GM18951 (cell line): ENCODE results near the gene OR52D1.

Experiments used
- POLR2A ChIP-seq: IDR thresholded peaks from 4 replicates; pipeline ENCODE4 v1.6.1; 2011; ENCODE audit warnings: mild to moderate bottlenecking; ENCODE audit not compliant: insufficient read length, insufficient read depth; ENCODE audit errors: extremely low read depth
- in situ Hi-C: fragments of 300-500 bp; cut with MboI; formaldehyde crosslinking; loops from one replicate; pipeline ENCODE4 v1.12.0; 2022; ENCODE audit warnings: low sequenced_read_pairs, mixed read lengths, inconsistent platforms; ENCODE audit not compliant: unreplicated experiment

Gene OR52D1

DNA sequence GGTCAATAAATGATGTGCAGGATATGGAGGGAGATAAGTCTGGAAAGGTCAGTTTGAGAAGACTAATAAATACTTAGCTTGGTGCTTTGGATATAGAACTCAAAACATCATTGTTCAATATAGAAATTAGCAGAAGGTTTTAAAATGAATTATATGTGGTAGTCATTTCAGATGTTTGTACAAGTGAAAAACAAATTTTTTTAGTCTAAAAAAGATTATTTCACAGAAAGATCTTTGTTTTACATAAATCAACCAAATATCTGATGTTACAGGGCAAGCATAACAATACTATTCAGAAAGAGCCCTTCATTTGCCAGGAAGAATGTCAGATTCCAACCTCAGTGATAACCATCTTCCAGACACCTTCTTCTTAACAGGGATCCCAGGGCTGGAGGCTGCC lies at the start of gene OR52D1:
Gene OR52D1, plus strand, starts transcription at position 301 of the 400 bp plus-strand sequence. Its CDS starts 22 bp downstream, at position 323.
- no peak for TF ChIP-seq POLR2A
- in situ Hi-C loops: no loop called here

DNA sequence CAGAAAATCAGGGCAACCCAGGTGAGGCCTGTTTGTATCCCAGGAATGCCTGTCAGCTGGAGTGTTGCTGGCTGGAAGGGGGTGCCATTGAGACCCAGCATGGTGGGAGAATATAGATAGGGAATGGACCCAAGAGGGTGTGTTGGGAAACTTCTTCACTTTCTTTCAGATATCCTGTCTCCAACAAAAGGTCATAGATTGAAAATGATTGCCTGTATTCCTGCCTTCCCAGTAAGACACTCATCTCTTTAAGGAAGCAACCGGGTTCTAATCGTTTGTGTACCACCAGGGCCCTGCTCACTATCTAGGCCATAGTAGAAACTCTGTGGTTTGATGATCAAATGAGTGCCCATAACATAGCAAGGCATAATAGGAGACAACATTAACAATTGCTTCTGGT lies 47.1 kb upstream of the OR52D1 start, which contains the start of gene OR51I1:
Gene OR51I1, minus strand, starts transcription at position 101 of the 400 bp plus-strand sequence. Its CDS starts 0 bp downstream, at position 101.
- TF ChIP-seq POLR2A: no peak
- in situ Hi-C loops: no loop called here

DNA sequence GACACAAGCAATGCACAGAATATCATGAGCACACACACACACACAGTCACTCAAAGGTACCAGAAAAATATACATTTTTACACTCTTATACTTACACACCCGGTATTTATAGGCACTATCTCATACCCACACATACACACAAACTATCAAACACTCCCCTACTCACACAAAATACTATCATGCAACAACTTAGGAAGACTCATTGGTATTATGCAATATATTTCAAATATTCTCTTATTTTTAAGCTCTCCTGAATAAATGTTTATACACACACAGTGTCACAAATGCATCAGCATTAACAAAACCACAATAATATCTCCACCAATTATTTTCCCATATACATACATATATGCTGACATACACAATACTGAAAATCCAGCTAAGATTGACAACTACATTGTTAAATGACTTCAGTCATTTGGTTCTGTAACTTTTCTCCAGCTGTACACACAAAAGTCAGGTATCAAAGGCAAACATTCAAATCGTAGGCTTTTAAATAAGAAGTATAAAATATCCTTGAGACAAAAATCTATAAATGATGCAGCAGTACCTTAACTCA lies 44.6 kb upstream of the OR52D1 start:
- in situ Hi-C loops: no loop called here

DNA sequence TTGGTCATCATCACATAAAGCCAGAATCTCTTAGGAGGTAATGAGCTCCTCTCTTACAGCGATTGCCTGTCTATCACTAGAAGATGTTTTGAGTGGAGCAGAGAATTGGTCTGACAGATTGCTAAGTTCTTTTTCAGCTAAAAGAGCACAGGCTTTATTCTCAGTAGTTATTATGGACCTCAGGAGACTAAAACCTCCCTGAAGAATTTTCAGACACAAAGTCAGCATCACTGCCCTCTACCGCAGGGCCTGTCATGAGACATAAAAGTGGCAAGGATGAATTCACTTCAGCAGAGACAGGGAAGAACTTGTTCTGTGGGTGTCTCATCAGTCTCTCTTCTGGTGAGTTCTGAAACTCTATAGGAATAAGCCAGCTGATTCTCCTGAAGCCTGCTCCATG lies 39.5 kb upstream of the OR52D1 start, which contains the start of gene OR51I2:
Gene OR51I2, plus strand, starts transcription at position 301 of the 400 bp plus-strand sequence. CDS start 4,166 bp downstream, outside the sequence.
- no peak for TF ChIP-seq POLR2A
- in situ Hi-C loops: no loop called here

More for the DNA sequence above, 44.6 kb upstream of the OR52D1 start:
- TF ChIP-seq POLR2A: no peak

DNA sequence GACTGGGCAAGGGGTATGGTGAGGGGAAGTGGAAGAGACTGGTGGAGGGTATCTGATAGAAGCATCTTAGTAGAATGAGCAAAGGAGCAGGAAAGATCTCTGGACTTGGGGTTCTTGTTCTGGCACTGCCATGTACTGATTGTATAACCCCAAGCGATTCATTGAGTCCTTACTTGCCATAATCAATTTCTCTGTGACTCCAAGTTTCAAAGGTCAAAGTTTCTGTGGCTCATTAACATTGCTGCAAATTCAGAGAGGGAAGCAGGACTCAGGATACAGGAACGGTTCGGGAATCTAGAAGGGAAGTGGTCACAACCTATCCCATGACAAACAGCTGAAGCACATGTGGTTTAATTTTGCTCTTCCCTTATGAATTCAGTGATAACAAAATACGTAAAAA lies 39.1 kb upstream of the OR52D1 start:
- TF ChIP-seq POLR2A: no peak
- in situ Hi-C loops: no loop called here

DNA sequence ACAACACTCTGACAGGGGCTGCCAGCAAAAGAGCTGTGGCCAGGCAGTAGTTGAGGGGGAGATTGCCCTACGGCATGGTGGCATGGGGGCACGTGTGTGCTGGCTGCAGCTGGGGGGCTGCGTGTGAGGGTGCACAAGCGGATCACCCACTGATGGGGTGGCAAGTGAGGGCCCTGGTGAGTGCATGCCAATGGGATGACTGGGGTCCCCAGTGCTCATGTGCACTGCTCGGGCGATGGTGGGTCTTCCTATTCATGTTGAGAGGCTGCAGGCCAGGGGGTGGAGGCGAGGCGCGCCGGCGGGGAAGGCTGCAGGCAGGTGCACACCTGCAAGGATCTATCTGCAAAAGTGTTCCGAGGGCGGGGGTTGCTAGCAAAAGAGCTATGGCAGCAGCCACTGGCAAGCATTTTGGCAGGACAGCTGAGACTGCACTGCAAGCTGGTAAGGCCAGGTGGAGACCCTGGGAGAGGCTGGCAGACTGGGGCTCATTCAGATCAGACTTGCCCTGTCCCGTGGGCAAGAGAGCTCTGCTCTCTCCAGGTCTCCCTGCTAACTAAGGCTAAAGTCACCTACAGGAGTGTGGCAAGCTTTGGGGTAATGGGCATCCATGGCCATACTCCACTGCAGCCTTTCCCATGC lies 27.4 kb upstream of the OR52D1 start:
- no peak for TF ChIP-seq POLR2A
- in situ Hi-C loops: loop anchor here (25.0 kb wide), 1 partner anchor 351 kb away; the partner anchor contains the start of gene OR52N2

DNA sequence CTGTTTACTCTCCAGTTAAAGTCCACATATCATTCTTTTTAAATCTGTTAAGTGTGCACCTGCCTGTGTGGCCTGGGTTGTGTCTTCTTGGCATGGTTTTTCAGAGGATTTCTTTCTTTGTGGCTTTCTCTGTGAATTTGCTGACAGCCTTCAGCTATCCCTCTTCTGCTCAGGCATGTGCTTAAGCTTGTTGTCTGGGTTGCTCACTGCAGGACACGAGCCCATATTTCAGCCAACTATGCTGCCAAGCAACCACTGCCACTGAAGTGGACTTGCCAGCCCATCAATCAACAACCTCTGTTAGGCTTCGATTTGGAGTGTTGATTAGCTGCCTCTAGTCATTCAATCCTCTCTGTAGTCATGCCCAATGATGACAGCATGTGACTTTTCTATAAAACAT lies 21.0 kb upstream of the OR52D1 start:
- in situ Hi-C loops: loop anchor here (25.0 kb wide), 1 partner anchor 345 kb away; the partner anchor contains the start of gene OR52N2
- no peak for TF ChIP-seq POLR2A

DNA sequence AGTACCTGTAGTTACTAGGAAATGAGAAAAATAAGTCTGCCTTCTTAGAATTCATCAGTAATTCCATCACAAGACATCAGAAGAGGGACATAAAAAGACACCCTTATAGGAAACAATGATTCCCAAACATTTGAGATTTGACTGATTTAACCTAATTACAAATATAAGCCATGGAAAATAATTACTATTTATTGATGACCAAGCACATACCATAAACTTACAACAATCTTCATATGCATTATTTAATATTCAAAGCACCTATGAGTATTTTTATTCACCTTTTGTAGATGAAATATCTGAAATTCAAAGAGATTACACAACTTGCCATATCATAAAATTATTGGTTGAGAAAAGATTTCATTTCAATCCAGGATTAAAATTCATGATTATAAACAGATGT lies 14.6 kb upstream of the OR52D1 start:
- in situ Hi-C loops: loop anchor here (25.0 kb wide), 1 partner anchor 338 kb away; the partner anchor contains the start of gene OR52N2
- TF ChIP-seq POLR2A: no peak

DNA sequence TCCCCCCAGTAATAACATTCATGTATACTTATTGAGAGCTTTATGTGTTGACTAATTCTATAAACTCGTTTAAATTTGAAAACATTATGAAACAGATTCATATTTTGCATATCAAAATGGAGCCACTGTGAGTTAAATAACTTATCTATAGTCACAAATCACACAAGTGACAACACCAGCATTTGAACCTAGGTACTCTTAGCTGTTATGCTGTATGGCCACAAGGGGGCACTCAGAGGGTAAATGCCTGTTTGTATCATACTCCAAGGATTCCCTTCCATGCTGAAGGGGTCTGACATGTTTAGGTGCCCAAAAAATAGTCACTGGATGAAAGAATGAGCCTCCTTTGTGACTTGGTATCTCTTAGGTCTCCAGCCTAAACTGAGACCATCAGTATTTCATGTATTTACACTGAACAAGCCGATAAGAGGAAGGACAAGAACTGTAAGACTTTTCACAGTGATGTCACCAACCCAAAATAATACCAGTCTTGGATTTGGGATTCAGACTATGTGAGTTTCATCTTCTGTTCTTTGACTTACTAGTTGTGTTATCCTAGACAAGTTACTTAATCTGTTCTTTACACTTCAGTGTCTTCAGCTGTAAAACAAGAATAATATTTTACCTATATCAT lies 12.2 kb upstream of the OR52D1 start:
- in situ Hi-C loops: no loop called here
- no peak for TF ChIP-seq POLR2A

DNA sequence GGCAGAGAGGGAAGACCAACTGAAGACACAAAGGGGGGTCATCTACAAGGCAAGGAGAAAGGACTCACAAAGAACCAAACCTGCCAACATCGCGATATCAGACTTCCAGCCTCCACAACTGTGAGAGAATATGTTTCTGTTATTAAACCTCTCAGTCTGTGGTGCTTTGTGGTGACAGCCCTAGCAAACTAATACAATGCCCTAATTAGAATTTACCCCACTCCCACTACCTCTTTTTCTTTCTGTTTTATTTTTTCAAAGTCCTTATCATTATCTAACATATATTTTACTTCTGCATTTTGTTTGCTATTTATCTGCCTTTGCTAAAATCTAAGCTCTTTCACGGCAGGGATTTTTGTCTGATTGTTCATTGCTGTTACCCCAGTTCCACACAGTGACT lies 2.5 kb upstream of the OR52D1 start:
- in situ Hi-C loops: no loop called here

DNA sequence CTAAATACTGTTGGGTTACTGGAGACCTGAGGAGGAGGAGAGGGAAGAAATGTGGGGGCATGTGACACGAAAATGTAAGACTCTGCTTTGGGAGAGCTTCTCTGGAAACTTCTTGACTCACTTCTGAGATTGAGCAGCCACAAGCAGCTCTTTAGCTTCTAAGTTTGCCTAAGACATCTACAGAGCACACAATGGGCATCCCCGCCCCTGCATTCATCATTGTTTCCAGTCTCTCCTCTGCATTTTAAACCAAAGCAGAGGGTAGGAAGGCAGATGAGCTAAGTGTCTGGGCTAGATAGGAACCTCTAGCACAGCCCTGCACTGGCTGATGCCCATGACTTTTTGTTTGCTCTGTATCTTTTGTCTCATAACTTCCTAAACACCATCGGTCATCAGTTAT lies 2.1 kb upstream of the OR52D1 start:
- in situ Hi-C loops: no loop called here
- TF ChIP-seq POLR2A: no peak

More for the DNA sequence above, 2.5 kb upstream of the OR52D1 start:
- no peak for TF ChIP-seq POLR2A

DNA sequence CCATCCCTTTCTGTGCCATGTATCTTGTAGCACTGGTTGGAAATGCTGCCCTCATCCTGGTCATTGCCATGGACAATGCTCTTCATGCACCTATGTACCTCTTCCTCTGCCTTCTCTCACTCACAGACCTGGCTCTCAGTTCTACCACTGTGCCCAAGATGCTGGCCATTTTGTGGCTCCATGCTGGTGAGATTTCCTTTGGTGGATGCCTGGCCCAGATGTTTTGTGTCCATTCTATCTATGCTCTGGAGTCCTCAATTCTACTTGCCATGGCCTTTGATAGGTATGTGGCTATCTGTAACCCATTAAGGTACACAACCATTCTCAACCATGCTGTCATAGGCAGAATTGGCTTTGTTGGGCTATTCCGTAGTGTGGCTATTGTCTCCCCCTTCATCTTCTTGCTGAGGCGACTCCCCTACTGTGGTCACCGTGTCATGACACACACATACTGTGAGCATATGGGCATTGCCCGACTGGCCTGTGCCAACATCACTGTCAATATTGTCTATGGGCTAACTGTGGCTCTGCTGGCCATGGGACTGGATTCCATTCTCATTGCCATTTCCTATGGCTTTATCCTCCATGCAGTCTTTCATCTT lies 414 bp downstream of the OR52D1 start:
- in situ Hi-C loops: no loop called here
- no peak for TF ChIP-seq POLR2A
